ENCODE data around the gene PKP4. TPM values are rescaled to one million over a fixed set of nuclear protein-coding genes. Genes with fewer than 3 reads are reported as not detected.

The PKP4 gene
- total and polyA plus RNA-seq, 11 donors, result 17.6 to 66.7 (median 49.0) TPM

- Histone ChIP-seq H3K27ac (peak overlapping the region in 3 of 12 donors; percentile 29 to 64 (median 35)), H3K4me3 (no peak overlapping the region), H3K9me3 (no peaks in the 10 kb centered on the region), H3K4me1 (peaks cover 0 to 28% (median 5%) of the 10 kb centered on the region in 12 donors), H3K27me3 (no peaks in the 10 kb centered on the region), H3K36me3 (peaks cover 0 to 86% (median 63%) of the 10 kb centered on the region in 9 donors)
- WGBS, 4 donors, result 45 to 67% (median 58%) methylated on average over 3 of the region's 3 CpGs
- peak in 1 of 5 donors; percentile 62 for DNase-seq
- intact Hi-C loops (cut with DNase I), result loop anchor here in 2 of 10 donors (10.0 kb wide), 2 partner anchors 69 to 221 kb away; partner anchors contain the start of genes CCDC148 (in 1 of the 2) and PKP4 (in 1 of the 2)
- no peak for TF ChIP-seq CTCF (IDR thresholded peaks at IDR 0.05)
- no peak for TF ChIP-seq POLR2A (IDR thresholded peaks at IDR 0.05)
- ATAC-seq, result peak; percentile 61 to 75 (median 66)
These were observed 219.5 kb downstream of the PKP4 start for GRCh38 chr2:158676295-158676694.

- ATAC-seq (peak; percentile 88 to 90 (median 90)), DNase-seq (peak in 4 of 5 donors; percentile 56 to 87 (median 67))
- Histone ChIP-seq H3K4me3 (no peak overlapping the region), H3K4me1 (peaks cover 0 to 25% (median 2%) of the 10 kb centered on the region in 12 donors), H3K36me3 (peaks cover 0 to 90% (median 67%) of the 10 kb centered on the region in 9 donors), H3K9me3 (no peaks in the 10 kb centered on the region), H3K27ac (peak overlapping the region in 3 of 12 donors; percentile 29 to 64 (median 35)), H3K27me3 (no peaks in the 10 kb centered on the region)
- TF ChIP-seq CTCF (IDR thresholded peaks at IDR 0.05) (no peak), POLR2A (IDR thresholded peaks at IDR 0.05) (no peak)
- intact Hi-C loops (cut with DNase I), result loop anchor here in 2 of 10 donors (10.0 kb wide), 2 partner anchors 68 to 222 kb away; partner anchors contain the start of genes CCDC148 (in 1 of the 2) and PKP4 (in 1 of the 2)
- WGBS, 4 donors, result 49 to 71% (median 64%) methylated on average over 7 of the region's 7 CpGs
These were observed 219.9 kb downstream of the PKP4 start for GRCh38 chr2:158676696-158677095.

- ATAC-seq (no peak), DNase-seq (no peak)
- Histone ChIP-seq H3K27ac (no peak overlapping the region), H3K4me3 (no peak overlapping the region), H3K4me1 (peaks cover 0 to 25% (median 2%) of the 10 kb centered on the region in 12 donors), H3K27me3 (no peaks in the 10 kb centered on the region), H3K9me3 (no peaks in the 10 kb centered on the region), H3K36me3 (peaks cover 0 to 85% (median 68%) of the 10 kb centered on the region in 9 donors)
- intact Hi-C loops (cut with DNase I), result loop anchor here in 2 of 10 donors (10.0 kb wide), 2 partner anchors 67 to 223 kb away; partner anchors contain the start of genes CCDC148 (in 1 of the 2) and PKP4 (in 1 of the 2)
- 48 to 62% (median 56%) methylated on average over 4 of the region's 4 CpGs for WGBS, 4 donors
- no peak for TF ChIP-seq CTCF (IDR thresholded peaks at IDR 0.05)
- TF ChIP-seq POLR2A (IDR thresholded peaks at IDR 0.05), result no peak
These were observed 220.8 kb downstream of the PKP4 start for GRCh38 chr2:158677542-158677941.

- DNase-seq, result no peak
- no peak overlapping the region for H3K4me3 ChIP-seq
- H3K4me1 ChIP-seq, result peaks cover 0 to 24% (median 4%) of the 10 kb centered on the region in 12 donors
- no peaks in the 10 kb centered on the region for H3K9me3 ChIP-seq
- no peak for TF ChIP-seq CTCF (IDR thresholded peaks at IDR 0.05)
- TF ChIP-seq POLR2A (IDR thresholded peaks at IDR 0.05), result no peak
- H3K36me3 ChIP-seq, result peaks cover 0 to 48% (median 34%) of the 10 kb centered on the region in 9 donors
- intact Hi-C loops (cut with DNase I), result no loop called here
- H3K27me3 ChIP-seq, result no peaks in the 10 kb centered on the region
- WGBS, 4 donors, result 48 to 76% (median 68%) methylated on average over 2 of the region's 2 CpGs
- no peak for ATAC-seq
- no peak overlapping the region for H3K27ac ChIP-seq
These were observed 225.1 kb downstream of the PKP4 start for GRCh38 chr2:158681816-158682215.
